HG03558 (cell line): ENCODE measurements around the gene CNTNAP5.
"Not testable (repeated sequence)": the region's sequence is repeated elsewhere in the genome, so short reads cannot be mapped to it uniquely, and the experiment has no call there.

Experiments used
- ATAC-seq: cut with Tn5 transposase; IDR thresholded peaks from one replicate; pipeline ENCODE4 v1.9.1; 2021; ENCODE audit warnings: moderate number of reproducible peaks; ENCODE audit not compliant: unreplicated experiment; ENCODE audit errors: extremely low read depth

CNTNAP5 gene

GRCh38 chr2:124315221-124315880 is 290.3 kb downstream of the CNTNAP5 start:
- no peak for ATAC-seq

GRCh38 chr2:124316133-124316532 is 291.0 kb downstream of the CNTNAP5 start:
- no peak for ATAC-seq

- ATAC-seq = no peak
Measured at GRCh38 chr2:124316881-124317605, 292.0 kb downstream of the CNTNAP5 start.

GRCh38 chr2:124317628-124318027 is 292.5 kb downstream of the CNTNAP5 start:
- no peak for ATAC-seq

- ATAC-seq = no peak
Measured at GRCh38 chr2:124318913-124319312, 293.8 kb downstream of the CNTNAP5 start.

GRCh38 chr2:124319577-124319976 is 294.5 kb downstream of the CNTNAP5 start:
- ATAC-seq = no peak

GRCh38 chr2:124320051-124320688 is 295.1 kb downstream of the CNTNAP5 start:
- no peak for ATAC-seq

- no peak for ATAC-seq
Measured at GRCh38 chr2:124323321-124323720, 298.2 kb downstream of the CNTNAP5 start.

GRCh38 chr2:124325667-124326440 is 300.8 kb downstream of the CNTNAP5 start:
- no peak for ATAC-seq

- no peak for ATAC-seq
Measured at GRCh38 chr2:124327303-124327702, 302.2 kb downstream of the CNTNAP5 start.

GRCh38 chr2:124328397-124328796 is 303.3 kb downstream of the CNTNAP5 start:
- ATAC-seq = no peak

- no peak for ATAC-seq
Measured at GRCh38 chr2:124333784-124334183, 308.7 kb downstream of the CNTNAP5 start.

- ATAC-seq = no peak
Measured at GRCh38 chr2:124335058-124335457, 310.0 kb downstream of the CNTNAP5 start.

- ATAC-seq = no peak
Measured at GRCh38 chr2:124339709-124340108, 314.6 kb downstream of the CNTNAP5 start.

GRCh38 chr2:124343827-124344498 is 318.9 kb downstream of the CNTNAP5 start:
- ATAC-seq = no peak

GRCh38 chr2:124347209-124347608 is 322.1 kb downstream of the CNTNAP5 start:
- no peak for ATAC-seq

GRCh38 chr2:124353656-124354055 is 328.6 kb downstream of the CNTNAP5 start:
- ATAC-seq = no peak

GRCh38 chr2:124354466-124354865 is 329.4 kb downstream of the CNTNAP5 start:
- ATAC-seq = no peak

- not testable (repeated sequence) for ATAC-seq
Measured at GRCh38 chr2:124361966-124362365, 336.9 kb downstream of the CNTNAP5 start.

GRCh38 chr2:124369181-124369580 is 344.1 kb downstream of the CNTNAP5 start:
- no peak for ATAC-seq
